DMS 273 (cell line): ENCODE measurements around the gene NCAPD2.

ENCODE experiments used
- DNase-seq: peaks from one replicate; lab custom pipeline; 2025; ENCODE audit not compliant: unreplicated experiment; lab: John Stamatoyannopoulos, UW

Gene NCAPD2, protein sequence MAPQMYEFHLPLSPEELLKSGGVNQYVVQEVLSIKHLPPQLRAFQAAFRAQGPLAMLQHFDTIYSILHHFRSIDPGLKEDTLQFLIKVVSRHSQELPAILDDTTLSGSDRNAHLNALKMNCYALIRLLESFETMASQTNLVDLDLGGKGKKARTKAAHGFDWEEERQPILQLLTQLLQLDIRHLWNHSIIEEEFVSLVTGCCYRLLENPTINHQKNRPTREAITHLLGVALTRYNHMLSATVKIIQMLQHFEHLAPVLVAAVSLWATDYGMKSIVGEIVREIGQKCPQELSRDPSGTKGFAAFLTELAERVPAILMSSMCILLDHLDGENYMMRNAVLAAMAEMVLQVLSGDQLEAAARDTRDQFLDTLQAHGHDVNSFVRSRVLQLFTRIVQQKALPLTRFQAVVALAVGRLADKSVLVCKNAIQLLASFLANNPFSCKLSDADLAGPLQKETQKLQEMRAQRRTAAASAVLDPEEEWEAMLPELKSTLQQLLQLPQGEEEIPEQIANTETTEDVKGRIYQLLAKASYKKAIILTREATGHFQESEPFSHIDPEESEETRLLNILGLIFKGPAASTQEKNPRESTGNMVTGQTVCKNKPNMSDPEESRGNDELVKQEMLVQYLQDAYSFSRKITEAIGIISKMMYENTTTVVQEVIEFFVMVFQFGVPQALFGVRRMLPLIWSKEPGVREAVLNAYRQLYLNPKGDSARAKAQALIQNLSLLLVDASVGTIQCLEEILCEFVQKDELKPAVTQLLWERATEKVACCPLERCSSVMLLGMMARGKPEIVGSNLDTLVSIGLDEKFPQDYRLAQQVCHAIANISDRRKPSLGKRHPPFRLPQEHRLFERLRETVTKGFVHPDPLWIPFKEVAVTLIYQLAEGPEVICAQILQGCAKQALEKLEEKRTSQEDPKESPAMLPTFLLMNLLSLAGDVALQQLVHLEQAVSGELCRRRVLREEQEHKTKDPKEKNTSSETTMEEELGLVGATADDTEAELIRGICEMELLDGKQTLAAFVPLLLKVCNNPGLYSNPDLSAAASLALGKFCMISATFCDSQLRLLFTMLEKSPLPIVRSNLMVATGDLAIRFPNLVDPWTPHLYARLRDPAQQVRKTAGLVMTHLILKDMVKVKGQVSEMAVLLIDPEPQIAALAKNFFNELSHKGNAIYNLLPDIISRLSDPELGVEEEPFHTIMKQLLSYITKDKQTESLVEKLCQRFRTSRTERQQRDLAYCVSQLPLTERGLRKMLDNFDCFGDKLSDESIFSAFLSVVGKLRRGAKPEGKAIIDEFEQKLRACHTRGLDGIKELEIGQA (N-terminal part only)

GRCh38 chr12:6493497-6494257, at the start of gene NCAPD2:
Gene NCAPD2, plus strand, starts transcription at chr12:6494102. Its CDS starts 997 bp downstream, at chr12:6495099.
- peak; percentile 96 for DNase-seq

GRCh38 chr12:6444704-6445688, 48.9 kb upstream of the NCAPD2 start, which contains the start of gene CD27:
Gene CD27, plus strand, starts transcription at chr12:6444955. Its CDS starts 141 bp downstream, at chr12:6445096.
- no peak for DNase-seq

GRCh38 chr12:6450091-6450868, 43.6 kb upstream of the NCAPD2 start:
- peak; percentile 40 for DNase-seq

- no peak for DNase-seq
Observed at GRCh38 chr12:6450869-6451347, 43.0 kb upstream of the NCAPD2 start.

- DNase-seq: peak; percentile 89
Observed at GRCh38 chr12:6451348-6452244, 42.3 kb upstream of the NCAPD2 start, which contains the start of gene TAPBPL. Gene TAPBPL, plus strand, starts transcription at chr12:6452042. Its CDS starts 207 bp downstream, at chr12:6452249.

GRCh38 chr12:6452245-6452943, 41.5 kb upstream of the NCAPD2 start:
- peak; percentile 48 for DNase-seq

DNA sequence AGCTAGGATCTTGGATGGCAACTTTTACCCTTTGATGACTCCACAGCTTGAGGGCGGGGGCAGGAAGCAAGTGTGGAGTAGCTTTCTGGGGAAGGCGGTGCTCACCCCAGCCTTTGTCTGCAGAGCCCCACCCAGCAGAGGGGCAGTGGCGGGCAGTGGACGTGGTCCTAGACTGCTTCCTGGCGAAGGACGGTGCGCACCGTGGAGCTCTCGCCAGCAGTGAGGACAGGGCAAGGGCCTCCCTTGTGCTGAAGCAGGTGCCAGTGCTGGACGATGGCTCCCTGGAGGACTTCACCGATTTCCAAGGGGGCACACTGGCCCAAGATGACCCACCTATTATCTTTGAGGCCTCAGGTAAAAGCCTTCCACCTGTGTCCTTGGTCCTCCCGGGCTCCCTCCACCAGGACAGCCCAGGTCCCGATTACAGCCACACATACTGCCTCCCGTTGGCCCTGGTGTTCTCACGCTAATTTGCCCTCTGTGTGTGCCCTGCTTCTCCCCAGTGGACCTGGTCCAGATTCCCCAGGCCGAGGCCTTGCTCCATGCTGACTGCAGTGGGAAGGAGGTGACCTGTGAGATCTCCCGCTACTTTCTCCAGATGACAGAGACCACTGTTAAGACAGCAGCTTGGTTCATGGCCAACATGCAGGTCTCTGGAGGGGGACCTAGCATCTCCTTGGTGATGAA, 40.8 kb upstream of the NCAPD2 start:
- DNase-seq: no peak

GRCh38 chr12:6457220-6457945, 36.5 kb upstream of the NCAPD2 start:
- DNase-seq: no peak

DNA sequence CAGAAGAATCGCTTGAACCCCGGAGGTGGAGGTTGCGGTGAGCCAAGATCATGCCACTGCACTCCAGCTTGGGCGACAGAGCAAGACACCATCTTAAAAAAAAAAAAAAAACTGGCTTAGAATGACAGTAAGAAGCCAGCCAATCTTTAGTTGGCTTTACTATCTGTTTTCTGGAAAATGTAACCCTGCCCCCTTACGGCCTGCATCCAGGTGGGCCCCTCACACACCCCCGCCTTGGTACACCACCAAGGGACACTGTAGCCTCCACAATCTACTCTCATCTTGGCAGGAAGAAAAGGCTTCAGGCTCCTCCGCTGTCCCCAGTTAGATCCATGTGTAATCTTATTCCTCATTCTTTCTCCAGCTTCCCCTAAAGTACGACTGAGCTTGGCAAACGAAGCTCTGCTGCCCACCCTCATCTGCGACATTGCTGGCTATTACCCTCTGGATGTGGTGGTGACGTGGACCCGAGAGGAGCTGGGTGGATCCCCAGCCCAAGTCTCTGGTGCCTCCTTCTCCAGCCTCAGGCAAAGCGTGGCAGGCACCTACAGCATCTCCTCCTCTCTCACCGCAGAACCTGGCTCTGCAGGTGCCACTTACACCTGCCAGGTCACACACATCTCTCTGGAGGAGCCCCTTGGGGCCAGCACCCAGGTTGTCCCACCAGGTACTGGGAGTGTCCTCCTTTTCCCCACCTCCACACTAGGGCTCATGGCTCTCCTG, 35.5 kb upstream of the NCAPD2 start:
- no peak for DNase-seq

DNA sequence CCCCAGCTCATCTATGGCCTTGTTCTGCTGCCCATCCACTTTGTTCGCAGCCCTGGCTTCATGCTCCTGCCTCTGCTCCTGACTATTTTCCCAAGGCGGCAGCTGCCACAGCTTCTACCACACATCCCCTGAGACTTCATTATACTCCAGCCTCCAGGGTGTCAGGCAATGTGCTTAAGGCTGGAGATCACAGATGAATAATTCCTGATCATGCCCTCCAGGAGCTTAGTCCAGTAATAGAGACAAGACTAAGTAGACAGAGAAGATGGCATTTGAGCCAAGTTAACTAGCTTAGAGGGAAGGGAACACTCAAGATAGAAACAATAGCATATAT, 34.9 kb upstream of the NCAPD2 start:
- no peak for DNase-seq

GRCh38 chr12:6460751-6461371, 33.0 kb upstream of the NCAPD2 start:
- no peak for DNase-seq

DNA sequence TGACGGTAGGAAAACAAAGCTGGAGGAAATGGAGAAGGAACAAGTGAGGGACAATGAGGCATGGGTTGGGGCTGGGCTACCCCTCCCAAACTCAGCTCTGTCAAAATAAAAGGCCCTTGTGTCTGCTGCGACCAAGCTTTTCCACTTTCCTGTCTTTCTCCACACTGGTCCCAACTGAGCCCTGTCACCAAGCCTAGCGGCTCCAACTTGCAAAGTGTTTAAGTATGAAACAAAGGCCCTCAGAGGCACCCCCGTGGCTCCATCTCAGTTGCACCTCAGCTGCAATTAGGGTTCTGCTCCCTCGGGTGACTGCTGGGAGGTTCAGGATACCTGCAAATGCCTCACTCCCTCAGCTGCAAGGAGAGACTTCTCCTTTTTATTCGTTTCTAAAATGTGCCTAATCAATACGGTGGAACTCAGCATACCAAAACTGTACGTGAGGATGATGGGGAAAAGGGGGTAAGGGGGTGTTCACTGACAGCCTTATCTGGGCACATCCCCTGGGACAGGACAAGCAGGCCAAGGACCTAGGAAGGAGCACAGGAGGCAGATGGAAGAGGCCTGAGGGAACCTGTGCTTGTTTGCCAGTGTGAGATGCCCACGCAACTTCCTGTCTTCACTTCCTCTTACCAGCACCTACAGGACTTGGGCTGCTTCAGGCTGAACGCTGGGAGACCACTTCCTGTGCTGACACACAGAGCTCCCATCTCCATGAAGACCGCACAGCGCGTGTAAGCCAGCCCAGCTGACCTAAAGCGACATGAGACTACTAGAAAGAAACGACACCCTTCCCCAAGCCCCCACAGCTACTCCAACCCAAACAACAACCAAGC, 32.3 kb upstream of the NCAPD2 start:
- DNase-seq: no peak

- no peak for DNase-seq
Observed at GRCh38 chr12:6462234-6462995, 31.5 kb upstream of the NCAPD2 start.
